Osteocyte (in vitro differentiated cells): ENCODE data around the gene SELENOI. TPM values are rescaled to one million over a fixed set of nuclear protein-coding genes. Genes with fewer than 3 reads are reported as not detected.

Experiments
- DNase-seq: peaks from one replicate; pipeline ENCODE4 v3.0.0; 2021; ENCODE audit warnings: mixed read lengths; ENCODE audit not compliant: unreplicated experiment; ENCODE audit errors: extremely low spot score
- H3K27ac Mint-ChIP-seq: one replicate; pipeline ENCODE4 v1.8.0; 2021; ENCODE audit warnings: mild to moderate bottlenecking, mixed read lengths; ENCODE audit not compliant: unreplicated experiment
- H3K27me3 Mint-ChIP-seq: one replicate; pipeline ENCODE4 v1.8.0; 2021; ENCODE audit warnings: mixed read lengths; ENCODE audit not compliant: unreplicated experiment
- H3K36me3 Mint-ChIP-seq: one replicate; pipeline ENCODE4 v1.8.0; 2021; ENCODE audit warnings: mixed read lengths; ENCODE audit not compliant: unreplicated experiment
- H3K4me1 Mint-ChIP-seq: one replicate; pipeline ENCODE4 v1.8.0; 2021; ENCODE audit warnings: mixed read lengths; ENCODE audit not compliant: unreplicated experiment
- H3K4me3 Mint-ChIP-seq: one replicate; pipeline ENCODE4 v1.8.0; 2021; ENCODE audit warnings: mild to moderate bottlenecking, moderate library complexity, mixed read lengths; ENCODE audit not compliant: unreplicated experiment
- H3K9me3 Mint-ChIP-seq: one replicate; pipeline ENCODE4 v1.8.0; 2021; ENCODE audit warnings: mixed read lengths; ENCODE audit not compliant: unreplicated experiment
- total RNA-seq: library from RNA; stranded (reverse); gene quantifications from 2 replicates; pipeline ENCODE4 v1.2.1, GENCODE V29; 2021
- TF ChIP-seq, protein P1 (sequence below): fragments of 200-600 bp; sonication (generic); IDR thresholded peaks from 2 replicates; pipeline ENCODE4 v1.5.0; 2021; ENCODE audit warnings: antibody characterized with exemption, mild to moderate bottlenecking, moderate library complexity

SELENOI gene
- total RNA-seq, 1 donor from 2014 or later: 16.1 TPM

DNA sequence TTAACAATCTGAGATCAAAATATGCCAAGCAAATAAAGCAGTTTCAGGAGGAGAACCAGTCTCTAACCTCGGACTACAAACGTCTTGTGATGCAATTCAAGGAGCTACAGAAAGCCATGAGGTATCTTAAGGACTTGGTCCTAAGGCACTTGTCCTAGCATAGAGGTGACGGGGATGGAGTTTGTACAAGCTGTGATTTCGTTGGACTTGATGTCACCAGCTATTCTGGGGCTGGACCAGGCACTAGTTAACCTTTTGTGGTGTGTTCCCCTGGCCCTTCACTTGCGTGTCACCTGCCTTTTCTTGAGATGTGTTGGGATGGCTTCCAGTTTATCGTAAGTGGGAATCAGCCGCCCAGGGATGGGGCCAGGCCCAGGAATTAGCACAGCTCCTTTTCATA is 98.3 kb downstream of the SELENOI start:
- DNase-seq: no peak
- Mint-ChIP-seq H3K4me3 (no peak overlapping the region), H3K36me3 (no peaks in the 10 kb centered on the region), H3K27ac (no peak overlapping the region), H3K9me3 (no peaks in the 10 kb centered on the region), H3K27me3 (peaks cover 21% of the 10 kb centered on the region), H3K4me1 (no peaks in the 10 kb centered on the region)
- TF ChIP-seq, protein P1, sequence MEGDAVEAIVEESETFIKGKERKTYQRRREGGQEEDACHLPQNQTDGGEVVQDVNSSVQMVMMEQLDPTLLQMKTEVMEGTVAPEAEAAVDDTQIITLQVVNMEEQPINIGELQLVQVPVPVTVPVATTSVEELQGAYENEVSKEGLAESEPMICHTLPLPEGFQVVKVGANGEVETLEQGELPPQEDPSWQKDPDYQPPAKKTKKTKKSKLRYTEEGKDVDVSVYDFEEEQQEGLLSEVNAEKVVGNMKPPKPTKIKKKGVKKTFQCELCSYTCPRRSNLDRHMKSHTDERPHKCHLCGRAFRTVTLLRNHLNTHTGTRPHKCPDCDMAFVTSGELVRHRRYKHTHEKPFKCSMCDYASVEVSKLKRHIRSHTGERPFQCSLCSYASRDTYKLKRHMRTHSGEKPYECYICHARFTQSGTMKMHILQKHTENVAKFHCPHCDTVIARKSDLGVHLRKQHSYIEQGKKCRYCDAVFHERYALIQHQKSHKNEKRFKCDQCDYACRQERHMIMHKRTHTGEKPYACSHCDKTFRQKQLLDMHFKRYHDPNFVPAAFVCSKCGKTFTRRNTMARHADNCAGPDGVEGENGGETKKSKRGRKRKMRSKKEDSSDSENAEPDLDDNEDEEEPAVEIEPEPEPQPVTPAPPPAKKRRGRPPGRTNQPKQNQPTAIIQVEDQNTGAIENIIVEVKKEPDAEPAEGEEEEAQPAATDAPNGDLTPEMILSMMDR: no peak

Other genes starting within 250 kb of the SELENOI start
- gene GAREM2, start 173.1 kb upstream of the SELENOI start, total RNA-seq: 15.2 and 20.8 TPM in 2 replicates
- 114 and 124 TPM in 2 replicates for gene HADHA, start 101.5 kb upstream of the SELENOI start, total RNA-seq
- gene HADHB, start 101.2 kb upstream of the SELENOI start, total RNA-seq: 93.1 and 98.5 TPM in 2 replicates
- gene ADGRF3, start 646 bp downstream of the SELENOI start, total RNA-seq: 0.24 and 0.56 TPM in 2 replicates
- not detected in 2 replicates for gene DRC1, start 55.8 kb downstream of the SELENOI start, total RNA-seq
- not detected in 2 replicates for gene OTOF, start 132.0 kb downstream of the SELENOI start, total RNA-seq